WTC11 (cell line): ENCODE results near the gene CUL5. TPM values are rescaled to one million over a fixed set of nuclear protein-coding genes. Genes with fewer than 3 reads are reported as not detected.

Experiments
- ATAC-seq: fragments of 200-7000 bp; cut with Tn5 transposase; 2 replicates; pipeline ENCODE4 v1.10.0; 2021; ENCODE audit warnings: mild to moderate bottlenecking, moderate library complexity
- CTCF ChIA-PET: fragments of 300-600 bp; sonication (Branson Sonifier 250); formaldehyde crosslinking; loops from one replicate; lab custom pipeline; 2021; ENCODE audit warnings: antibody characterized with exemption; lab: Charles Lee
- POLR2A ChIA-PET: fragments of 350-600 bp; sonication (Branson Sonifier 250); formaldehyde crosslinking; loops from one replicate; lab custom pipeline; 2021; ENCODE audit warnings: antibody characterized with exemption; lab: Charles Lee
- DNase-seq: peaks from one replicate; pipeline ENCODE4 v3.0.0; 2021; ENCODE audit warnings: low spot score
- H3K27ac Mint-ChIP-seq: 2 replicates; pipeline ENCODE4 v1.8.0; 2021; ENCODE audit warnings: mixed read lengths
- H3K27me3 Mint-ChIP-seq: 2 replicates; pipeline ENCODE4 v1.8.0; 2021; ENCODE audit warnings: low read depth, mild to moderate bottlenecking, moderate library complexity, mixed read lengths
- H3K36me3 Mint-ChIP-seq: 2 replicates; pipeline ENCODE4 v1.8.0; 2021; ENCODE audit warnings: mixed read lengths
- H3K4me1 Mint-ChIP-seq: 2 replicates; pipeline ENCODE4 v1.8.0; 2022; ENCODE audit warnings: mixed read lengths
- H3K4me3 Mint-ChIP-seq: 2 replicates; pipeline ENCODE4 v1.8.0; 2021; ENCODE audit warnings: mild to moderate bottlenecking, moderate library complexity, mixed read lengths
- H3K9me3 Mint-ChIP-seq: 2 replicates; pipeline ENCODE4 v1.8.0; 2021; ENCODE audit warnings: mixed read lengths
- ETV6 ChIP-seq: sonication (generic); formaldehyde crosslinking; IDR thresholded peaks from 2 replicates; pipeline ENCODE4 v1.8.1; 2022; ENCODE audit warnings: mild to moderate bottlenecking, missing genetic modification reagents
- FOXK1 ChIP-seq: sonication (generic); formaldehyde crosslinking; IDR thresholded peaks from 2 replicates; pipeline ENCODE4 v1.8.0; 2022; ENCODE audit warnings: mild to moderate bottlenecking, moderate library complexity, missing genetic modification reagents
- FOXP1 ChIP-seq: sonication (generic); formaldehyde crosslinking; IDR thresholded peaks from 2 replicates; pipeline ENCODE4 v1.8.0; 2022; ENCODE audit warnings: missing genetic modification reagents, mild to moderate bottlenecking, moderate library complexity, borderline replicate concordance
- KAT7 ChIP-seq: sonication (generic); formaldehyde crosslinking; IDR thresholded peaks from 2 replicates; pipeline ENCODE4 v1.8.1; 2023; ENCODE audit warnings: missing genetic modification reagents, mild to moderate bottlenecking, borderline replicate concordance
- MAX ChIP-seq: sonication (generic); formaldehyde crosslinking; IDR thresholded peaks from 2 replicates; pipeline ENCODE4 v1.8.0; 2022; ENCODE audit warnings: mild to moderate bottlenecking, missing genetic modification reagents
- MYBL2 ChIP-seq: sonication (generic); formaldehyde crosslinking; IDR thresholded peaks from 2 replicates; pipeline ENCODE4 v1.8.1; 2023; ENCODE audit warnings: mild to moderate bottlenecking, moderate library complexity, missing genetic modification reagents
- NR2C2 ChIP-seq: sonication (generic); formaldehyde crosslinking; IDR thresholded peaks from 2 replicates; pipeline ENCODE4 v1.8.0; 2022; ENCODE audit warnings: mild to moderate bottlenecking, missing genetic modification reagents
- RORB ChIP-seq: fragments of 250-450 bp; sonication (Bioruptor Pico); IDR thresholded peaks from 2 replicates; pipeline ENCODE4 v1.9.0; 2021; ENCODE audit warnings: mild to moderate bottlenecking
- SMAD4 ChIP-seq: sonication (generic); formaldehyde crosslinking; IDR thresholded peaks from 2 replicates; pipeline ENCODE4 v1.8.0; 2022; ENCODE audit warnings: mild to moderate bottlenecking, missing genetic modification reagents
- TCF7 ChIP-seq: sonication (generic); formaldehyde crosslinking; IDR thresholded peaks from 2 replicates; pipeline ENCODE4 v1.8.0; 2022; ENCODE audit warnings: mild to moderate bottlenecking, low read depth, missing genetic modification reagents, moderate library complexity
- ZMAT4 ChIP-seq: fragments of 250-450 bp; sonication (Bioruptor Pico); IDR thresholded peaks from 2 replicates; pipeline ENCODE4 v1.9.0; 2021; ENCODE audit warnings: mild to moderate bottlenecking
- ZNF138 ChIP-seq: sonication (generic); formaldehyde crosslinking; conservative IDR thresholded peaks from 2 replicates; pipeline ENCODE4 v1.8.1; 2022; ENCODE audit warnings: mild to moderate bottlenecking, moderate library complexity, missing genetic modification reagents
- ZNF219 ChIP-seq: sonication (generic); formaldehyde crosslinking; IDR thresholded peaks from 2 replicates; pipeline ENCODE4 v1.8.0; 2023; ENCODE audit warnings: missing genetic modification reagents, mild to moderate bottlenecking, borderline replicate concordance
- ZNF232 ChIP-seq: sonication (generic); formaldehyde crosslinking; IDR thresholded peaks from 2 replicates; pipeline ENCODE4 v1.8.0; 2022; ENCODE audit warnings: mild to moderate bottlenecking, missing genetic modification reagents
- total RNA-seq: library from RNA; stranded (reverse); gene quantifications from 3 replicates; pipeline ENCODE4 v1.2.3, GENCODE V29; 2021
- TF ChIP-seq, protein P1 (sequence below): sonication (generic); formaldehyde crosslinking; IDR thresholded peaks from 2 replicates; pipeline ENCODE4 v1.8.1; 2022; ENCODE audit warnings: mild to moderate bottlenecking, moderate library complexity, missing genetic modification reagents
- TF ChIP-seq, protein P2 (sequence below): sonication (generic); formaldehyde crosslinking; IDR thresholded peaks from 2 replicates; pipeline ENCODE4 v1.8.1; 2023; ENCODE audit warnings: mild to moderate bottlenecking, missing genetic modification reagents, moderate library complexity
- TF ChIP-seq, protein P3 (sequence below): fragments of 200-600 bp; IDR thresholded peaks from 2 replicates; pipeline ENCODE4 v1.8.0; 2022; ENCODE audit warnings: antibody characterized with exemption
- TF ChIP-seq, protein P4 (sequence below): sonication (generic); formaldehyde crosslinking; IDR thresholded peaks from 2 replicates; pipeline ENCODE4 v1.8.1; 2022; ENCODE audit warnings: low read depth, mild to moderate bottlenecking, moderate library complexity, missing genetic modification reagents, borderline replicate concordance

Gene CUL5
- total RNA-seq, 1 experiment from 2014 or later = 31.4 TPM

DNA sequence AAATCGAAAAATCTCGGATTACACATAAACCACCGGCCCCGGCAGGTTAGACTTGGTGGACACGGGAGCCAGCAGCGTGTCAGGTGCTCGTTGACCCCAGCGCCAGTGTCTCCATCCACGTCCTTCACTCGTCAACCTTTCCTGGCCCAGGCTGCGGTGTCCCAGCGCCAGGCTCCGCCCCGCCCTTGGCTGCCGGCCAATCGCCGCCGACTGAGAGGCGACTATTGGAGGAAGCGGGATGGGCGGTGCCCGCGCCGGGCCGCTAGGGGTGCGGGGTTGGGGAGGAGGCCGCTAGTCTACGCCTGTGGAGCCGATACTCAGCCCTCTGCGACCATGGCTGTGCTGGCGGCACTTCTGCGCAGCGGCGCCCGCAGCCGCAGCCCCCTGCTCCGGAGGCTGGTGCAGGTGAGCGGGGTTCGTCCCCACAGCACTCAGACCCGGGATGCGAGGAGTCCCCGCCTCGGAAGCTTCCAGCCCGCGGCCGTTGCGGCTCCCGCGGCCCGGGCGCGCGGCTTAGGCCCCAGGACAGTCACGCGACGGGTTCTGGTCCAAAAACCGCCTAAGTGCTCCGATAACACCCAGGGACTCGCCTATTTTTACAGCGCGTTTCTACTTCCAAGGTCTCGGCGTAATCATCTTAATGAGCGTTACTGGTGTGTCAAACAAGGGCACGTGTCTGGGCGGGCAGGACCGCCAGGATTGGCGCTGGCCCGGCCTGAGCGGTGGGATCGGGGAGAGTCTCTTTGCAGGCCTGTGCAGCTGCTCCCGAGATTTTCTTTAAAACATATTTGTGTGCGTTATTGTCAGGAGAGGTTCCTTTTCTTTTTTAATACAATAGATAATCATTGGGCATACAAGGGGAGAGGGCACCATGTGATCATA is 112.8 kb downstream of the CUL5 start, which contains the start of gene ACAT1 (continued):
- TF ChIP-seq ZMAT4 (CRISPR knock-in tag) (no peak), FOXP1 (peak; percentile 73; the same call in 1 of the 2 replicates), FOXK1 (peak; percentile 54; the same call in 1 of the 2 replicates)

GRCh38 chr11:108122166-108122628 is 113.5 kb downstream of the CUL5 start:
- Mint-ChIP-seq H3K4me1 (peaks cover 15% of the 10 kb centered on the region), H3K9me3 (no peaks in the 10 kb centered on the region), H3K27ac (no peak overlapping the region), H3K4me3 (peak overlapping the region; percentile 91), H3K27me3 (peaks cover 16% of the 10 kb centered on the region), H3K36me3 (no peaks in the 10 kb centered on the region)
- TF ChIP-seq KAT7 (CRISPR knock-in tag) (no peak), MYBL2 (CRISPR knock-in tag) (no peak), ETV6 (CRISPR knock-in tag) (no peak), MAX (CRISPR knock-in tag) (no peak), RORB (CRISPR knock-in tag) (no peak), NR2C2 (no peak), ZNF219 (CRISPR knock-in tag) (no peak), SMAD4 (no peak), ZNF138 (CRISPR knock-in tag) (no peak)
- TF ChIP-seq, protein P1, sequence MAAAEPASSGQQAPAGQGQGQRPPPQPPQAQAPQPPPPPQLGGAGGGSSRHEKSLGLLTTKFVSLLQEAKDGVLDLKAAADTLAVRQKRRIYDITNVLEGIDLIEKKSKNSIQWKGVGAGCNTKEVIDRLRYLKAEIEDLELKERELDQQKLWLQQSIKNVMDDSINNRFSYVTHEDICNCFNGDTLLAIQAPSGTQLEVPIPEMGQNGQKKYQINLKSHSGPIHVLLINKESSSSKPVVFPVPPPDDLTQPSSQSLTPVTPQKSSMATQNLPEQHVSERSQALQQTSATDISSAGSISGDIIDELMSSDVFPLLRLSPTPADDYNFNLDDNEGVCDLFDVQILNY = no peak
- TF ChIP-seq, protein P2, sequence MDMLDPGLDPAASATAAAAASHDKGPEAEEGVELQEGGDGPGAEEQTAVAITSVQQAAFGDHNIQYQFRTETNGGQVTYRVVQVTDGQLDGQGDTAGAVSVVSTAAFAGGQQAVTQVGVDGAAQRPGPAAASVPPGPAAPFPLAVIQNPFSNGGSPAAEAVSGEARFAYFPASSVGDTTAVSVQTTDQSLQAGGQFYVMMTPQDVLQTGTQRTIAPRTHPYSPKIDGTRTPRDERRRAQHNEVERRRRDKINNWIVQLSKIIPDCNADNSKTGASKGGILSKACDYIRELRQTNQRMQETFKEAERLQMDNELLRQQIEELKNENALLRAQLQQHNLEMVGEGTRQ (CRISPR knock-in tag) = no peak
- ChIA-PET POLR2A (interaction anchor here (1.2 kb wide), 1 partner anchor 8 kb away, joined by 3 read pairs; no protein-coding TSS in a partner anchor), CTCF (interaction anchor here (1.0 to 1.9 kb wide), 5 partner anchors 14 to 544 kb away, joined by 3 to 6 read pairs (median 4); partner anchors contain the start of gene CUL5)
- ATAC-seq = no peak
- DNase-seq = no peak

GRCh38 chr11:108125096-108125495 is 116.4 kb downstream of the CUL5 start:
- POLR2A ChIA-PET = no interaction called here
- H3K27me3 Mint-ChIP-seq = peaks cover 16% of the 10 kb centered on the region
- DNase-seq = no peak
- TF ChIP-seq ETV6 (CRISPR knock-in tag) (no peak), TCF7 (CRISPR knock-in tag) (no peak), ZNF232 (CRISPR knock-in tag) (no peak), ZMAT4 (CRISPR knock-in tag) (no peak)
- TF ChIP-seq, protein P3, sequence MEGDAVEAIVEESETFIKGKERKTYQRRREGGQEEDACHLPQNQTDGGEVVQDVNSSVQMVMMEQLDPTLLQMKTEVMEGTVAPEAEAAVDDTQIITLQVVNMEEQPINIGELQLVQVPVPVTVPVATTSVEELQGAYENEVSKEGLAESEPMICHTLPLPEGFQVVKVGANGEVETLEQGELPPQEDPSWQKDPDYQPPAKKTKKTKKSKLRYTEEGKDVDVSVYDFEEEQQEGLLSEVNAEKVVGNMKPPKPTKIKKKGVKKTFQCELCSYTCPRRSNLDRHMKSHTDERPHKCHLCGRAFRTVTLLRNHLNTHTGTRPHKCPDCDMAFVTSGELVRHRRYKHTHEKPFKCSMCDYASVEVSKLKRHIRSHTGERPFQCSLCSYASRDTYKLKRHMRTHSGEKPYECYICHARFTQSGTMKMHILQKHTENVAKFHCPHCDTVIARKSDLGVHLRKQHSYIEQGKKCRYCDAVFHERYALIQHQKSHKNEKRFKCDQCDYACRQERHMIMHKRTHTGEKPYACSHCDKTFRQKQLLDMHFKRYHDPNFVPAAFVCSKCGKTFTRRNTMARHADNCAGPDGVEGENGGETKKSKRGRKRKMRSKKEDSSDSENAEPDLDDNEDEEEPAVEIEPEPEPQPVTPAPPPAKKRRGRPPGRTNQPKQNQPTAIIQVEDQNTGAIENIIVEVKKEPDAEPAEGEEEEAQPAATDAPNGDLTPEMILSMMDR = no peak
- TF ChIP-seq, protein P4, sequence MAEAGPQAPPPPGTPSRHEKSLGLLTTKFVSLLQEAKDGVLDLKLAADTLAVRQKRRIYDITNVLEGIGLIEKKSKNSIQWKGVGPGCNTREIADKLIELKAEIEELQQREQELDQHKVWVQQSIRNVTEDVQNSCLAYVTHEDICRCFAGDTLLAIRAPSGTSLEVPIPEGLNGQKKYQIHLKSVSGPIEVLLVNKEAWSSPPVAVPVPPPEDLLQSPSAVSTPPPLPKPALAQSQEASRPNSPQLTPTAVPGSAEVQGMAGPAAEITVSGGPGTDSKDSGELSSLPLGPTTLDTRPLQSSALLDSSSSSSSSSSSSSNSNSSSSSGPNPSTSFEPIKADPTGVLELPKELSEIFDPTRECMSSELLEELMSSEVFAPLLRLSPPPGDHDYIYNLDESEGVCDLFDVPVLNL (CRISPR knock-in tag) = no peak
- TF ChIP-seq, all 79 proteins: peak for 0
- Mint-ChIP-seq H3K36me3 (no peaks in the 10 kb centered on the region), H3K27ac (no peak overlapping the region), H3K4me1 (peaks cover 15% of the 10 kb centered on the region), H3K4me3 (no peak overlapping the region), H3K9me3 (no peaks in the 10 kb centered on the region)
- ATAC-seq = no peak
- CTCF ChIA-PET = no interaction called here
